ENCODE measurements around the gene CDADC1. TPM values are rescaled to one million over a fixed set of nuclear protein-coding genes. Genes with fewer than 3 reads are reported as not detected.

The CDADC1 gene
- total RNA-seq, 4 donors from 2014 or later: 1.1 to 4.0 (median 2.8) TPM

GRCh38 chr13:49304356-49304755, 56.6 kb downstream of the CDADC1 start:
- Histone ChIP-seq H3K9me3 (no peaks in the 10 kb centered on the region), H3K4me3 (no peak overlapping the region), H3K4me1 (peaks cover 15 to 88% (median 30%) of the 10 kb centered on the region in 3 donors), H3K36me3 (no peaks in the 10 kb centered on the region), H3K27me3 (no peaks in the 10 kb centered on the region), H3K27ac (peak overlapping the region in 3 of 4 donors; percentile 27 to 68 (median 45))
- intact Hi-C loops (cut with DNase I): loop anchor here (5.0 kb wide), 2 partner anchors 133 to 303 kb away; no protein-coding TSS in a partner anchor
- no peak for TF ChIP-seq CTCF (IDR thresholded peaks at IDR 0.05)
- no peak for TF ChIP-seq POLR2A (IDR thresholded peaks at IDR 0.05)
- no peak for DNase-seq
- 94 to 95% methylated on average over 11 to 12 of the region's 12 CpGs for WGBS, 2 donors

- Histone ChIP-seq H3K4me3 (no peak overlapping the region), H3K27me3 (no peaks in the 10 kb centered on the region), H3K36me3 (peaks cover 0 to 7% (median 0%) of the 10 kb centered on the region in 3 donors), H3K27ac (peak overlapping the region in 3 of 4 donors; percentile 27 to 68 (median 57)), H3K9me3 (no peaks in the 10 kb centered on the region), H3K4me1 (peaks cover 15 to 95% (median 34%) of the 10 kb centered on the region in 3 donors)
- WGBS, 2 donors: 46 to 77% methylated on average over 23 of the region's 25 CpGs
- no peak for DNase-seq
- TF ChIP-seq POLR2A (IDR thresholded peaks at IDR 0.05): no peak
- no peak for TF ChIP-seq CTCF (IDR thresholded peaks at IDR 0.05)
- intact Hi-C loops (cut with DNase I): loop anchor here (5.0 kb wide), 2 partner anchors 132 to 302 kb away; no protein-coding TSS in a partner anchor
Observed at GRCh38 chr13:49304763-49305700, 57.3 kb downstream of the CDADC1 start.

- Histone ChIP-seq H3K27ac (peak overlapping the region in 3 of 4 donors; percentile 2 to 57 (median 57)), H3K4me3 (no peak overlapping the region), H3K9me3 (no peaks in the 10 kb centered on the region), H3K4me1 (peaks cover 15 to 92% (median 34%) of the 10 kb centered on the region in 3 donors), H3K36me3 (peaks cover 0 to 15% (median 0%) of the 10 kb centered on the region in 3 donors), H3K27me3 (no peaks in the 10 kb centered on the region)
- intact Hi-C loops (cut with DNase I): no loop called here
- TF ChIP-seq POLR2A (IDR thresholded peaks at IDR 0.05): no peak
- no peak for TF ChIP-seq CTCF (IDR thresholded peaks at IDR 0.05)
- whole genome bisulfite sequencing, 2 donors: 71 to 73% methylated on average over 9 to 13 of the region's 15 CpGs
- no peak for DNase-seq
Observed at GRCh38 chr13:49305792-49306425, 58.2 kb downstream of the CDADC1 start.

DNA sequence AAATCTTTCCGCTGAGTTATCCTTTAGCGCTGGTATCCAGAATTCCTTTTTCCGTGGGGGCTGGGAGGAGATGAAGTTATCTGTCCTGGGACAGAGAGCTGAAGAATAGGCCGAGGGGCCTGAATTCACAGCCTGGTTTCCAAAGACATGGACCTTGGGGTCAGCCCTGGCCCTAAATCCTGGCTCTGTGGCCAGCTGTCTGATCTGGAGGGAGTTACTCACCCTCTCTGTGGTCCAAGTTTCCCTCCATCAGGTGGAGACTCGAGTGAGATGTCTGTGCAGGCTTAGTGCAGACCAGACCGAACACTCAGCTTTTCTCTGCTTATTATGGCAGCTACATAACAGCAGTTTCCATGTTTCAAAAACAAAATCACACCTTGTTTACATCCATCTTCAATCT, 59.6 kb downstream of the CDADC1 start:
- peak overlapping the region; percentile 66 to 94 (median 87) for H3K27ac ChIP-seq
- TF ChIP-seq CTCF (IDR thresholded peaks at IDR 0.05) (no peak), POLR2A (IDR thresholded peaks at IDR 0.05) (no peak)
- WGBS, 2 donors: 82 to 83% methylated on average over 6 of the region's 6 CpGs
- peaks cover 9 to 78% (median 31%) of the 10 kb centered on the region in 3 donors for H3K4me1 ChIP-seq
- H3K27me3 ChIP-seq: no peaks in the 10 kb centered on the region
- H3K36me3 ChIP-seq: peaks cover 0 to 26% (median 0%) of the 10 kb centered on the region in 3 donors
- DNase-seq: no peak
- H3K4me3 ChIP-seq: no peak overlapping the region
- no peaks in the 10 kb centered on the region for H3K9me3 ChIP-seq
- intact Hi-C loops (cut with DNase I): no loop called here

Measured in esophagus squamous epithelium (tissue), 5 donors.